Measurements from ENCODE around the gene C16orf95.

DNA sequence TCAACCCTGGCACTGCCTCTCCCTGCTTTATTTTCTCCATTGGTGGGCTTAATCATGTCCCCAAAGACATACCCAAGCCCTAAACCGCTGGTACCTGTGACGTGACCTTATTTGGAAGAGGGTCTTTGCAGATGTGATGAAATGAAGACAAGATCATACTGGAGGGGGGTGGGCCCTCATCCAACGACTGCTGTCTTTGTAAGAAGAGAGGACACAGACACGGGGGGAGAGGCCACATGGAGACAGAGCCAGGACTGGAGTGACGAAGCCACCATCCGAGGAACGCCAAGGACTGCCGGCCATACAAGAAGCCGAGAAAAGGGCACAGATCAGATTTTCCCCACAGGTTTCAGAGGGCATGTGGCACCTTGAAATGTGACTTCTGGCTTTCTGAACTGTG, 62.5 kb downstream of the C16orf95 start:
- TF ChIP-seq, protein P1, sequence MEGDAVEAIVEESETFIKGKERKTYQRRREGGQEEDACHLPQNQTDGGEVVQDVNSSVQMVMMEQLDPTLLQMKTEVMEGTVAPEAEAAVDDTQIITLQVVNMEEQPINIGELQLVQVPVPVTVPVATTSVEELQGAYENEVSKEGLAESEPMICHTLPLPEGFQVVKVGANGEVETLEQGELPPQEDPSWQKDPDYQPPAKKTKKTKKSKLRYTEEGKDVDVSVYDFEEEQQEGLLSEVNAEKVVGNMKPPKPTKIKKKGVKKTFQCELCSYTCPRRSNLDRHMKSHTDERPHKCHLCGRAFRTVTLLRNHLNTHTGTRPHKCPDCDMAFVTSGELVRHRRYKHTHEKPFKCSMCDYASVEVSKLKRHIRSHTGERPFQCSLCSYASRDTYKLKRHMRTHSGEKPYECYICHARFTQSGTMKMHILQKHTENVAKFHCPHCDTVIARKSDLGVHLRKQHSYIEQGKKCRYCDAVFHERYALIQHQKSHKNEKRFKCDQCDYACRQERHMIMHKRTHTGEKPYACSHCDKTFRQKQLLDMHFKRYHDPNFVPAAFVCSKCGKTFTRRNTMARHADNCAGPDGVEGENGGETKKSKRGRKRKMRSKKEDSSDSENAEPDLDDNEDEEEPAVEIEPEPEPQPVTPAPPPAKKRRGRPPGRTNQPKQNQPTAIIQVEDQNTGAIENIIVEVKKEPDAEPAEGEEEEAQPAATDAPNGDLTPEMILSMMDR (IDR thresholded peaks at IDR 0.05): no peak
- TF ChIP-seq POLR2AphosphoS5 (IDR thresholded peaks at IDR 0.05) (no peak), EP300 (IDR thresholded peaks at IDR 0.05) (no peak)
